HG02973 (cell line): Measurements from ENCODE around the gene ALAD.
"Not testable (repeated sequence)": the region's sequence is repeated elsewhere in the genome, so short reads cannot be mapped to it uniquely, and the experiment has no call there.

Source experiments
- ATAC-seq: cut with Tn5 transposase; IDR thresholded peaks from one replicate; pipeline ENCODE4 v1.9.1; 2021; ENCODE audit warnings: moderate library complexity; ENCODE audit not compliant: unreplicated experiment

Gene ALAD

GRCh38 chr9:113401027-113401792 is at the start of gene ALAD:
ALAD (minus strand) TSS chr9:113401284; CDS start chr9:113393559, 7,725 bp downstream.
- ATAC-seq, result peak; percentile 98

GRCh38 chr9:113449376-113449775 is 48.3 kb upstream of the ALAD start:
- ATAC-seq, result no peak

GRCh38 chr9:113446323-113446740 is 45.2 kb upstream of the ALAD start:
- ATAC-seq, result no peak

GRCh38 chr9:113444736-113445135 is 43.7 kb upstream of the ALAD start:
- no peak for ATAC-seq

GRCh38 chr9:113437716-113438115 is 36.6 kb upstream of the ALAD start:
- ATAC-seq, result not testable (repeated sequence)

- ATAC-seq, result no peak
Observed at GRCh38 chr9:113436728-113437515, 35.8 kb upstream of the ALAD start.

GRCh38 chr9:113431191-113431590 is 30.1 kb upstream of the ALAD start:
- no peak for ATAC-seq

GRCh38 chr9:113428062-113428615 is 27.1 kb upstream of the ALAD start:
- no peak for ATAC-seq

GRCh38 chr9:113427629-113428028 is 26.5 kb upstream of the ALAD start:
- ATAC-seq, result no peak

- no peak for ATAC-seq
Observed at GRCh38 chr9:113426701-113427100, 25.6 kb upstream of the ALAD start.

GRCh38 chr9:113425072-113425471 is 24.0 kb upstream of the ALAD start:
- no peak for ATAC-seq

- ATAC-seq, result no peak
Observed at GRCh38 chr9:113421726-113422125, 20.6 kb upstream of the ALAD start.

- no peak for ATAC-seq
Observed at GRCh38 chr9:113417370-113417769, 16.3 kb upstream of the ALAD start.

- peak; percentile 96 for ATAC-seq
Observed at GRCh38 chr9:113416149-113416721, 15.2 kb upstream of the ALAD start.

GRCh38 chr9:113410207-113410864 is 9.3 kb upstream of the ALAD start, which contains the start of the genes C9orf43 and POLE3:
C9orf43 (plus strand) TSS chr9:113410747; CDS start chr9:113413494, 2,747 bp downstream.
POLE3 (minus strand) TSS chr9:113410675; CDS start chr9:113410293, 382 bp downstream.
- ATAC-seq, result peak; percentile 93

- peak; percentile 7 for ATAC-seq
Observed at GRCh38 chr9:113409883-113410206, 8.8 kb upstream of the ALAD start.

- no peak for ATAC-seq
Observed at GRCh38 chr9:113409481-113409880, 8.4 kb upstream of the ALAD start.

GRCh38 chr9:113406873-113407511 is 5.9 kb upstream of the ALAD start:
- ATAC-seq, result peak; percentile 23

- not testable (repeated sequence) for ATAC-seq
Observed at GRCh38 chr9:113406353-113406752, 5.3 kb upstream of the ALAD start.

- ATAC-seq, result no peak
Observed at GRCh38 chr9:113403646-113404045, 2.6 kb upstream of the ALAD start.
